Liver (tissue), 9 donors: ENCODE measurements around the gene TRPM6. TPM values are rescaled to one million over a fixed set of nuclear protein-coding genes. Genes with fewer than 3 reads are reported as not detected.

ENCODE experiments used
- DNase-seq: peaks from one replicate; pipeline ENCODE4 v3.0.0-alpha.2; 2017; ENCODE audit warnings: low spot score
- H3K27ac ChIP-seq, 2 donors: one replicate each; pipeline ENCODE4 v1.7.0; 2013; ENCODE audit warnings: inconsistent platforms in 2 of 2, low read length in 2 of 2, control low read depth in 1 of 2, low read depth in 1 of 2, mild to moderate bottlenecking in 1 of 2
- H3K27me3 ChIP-seq, 4 donors: one replicate each; pipeline versions ENCODE4 v1.6.1 to v1.7.0; 2013; ENCODE audit warnings: low read length in 3 of 4, inconsistent platforms in 1 of 4, mild to moderate bottlenecking in 1 of 4, moderate library complexity in 1 of 4; ENCODE audit not compliant: control insufficient read depth in 4 of 4, insufficient read depth in 4 of 4
- H3K36me3 ChIP-seq, 4 donors: one replicate each; pipeline versions ENCODE4 v1.6.1 to v1.7.0; 2013; ENCODE audit warnings: low read length in 3 of 4, mild to moderate bottlenecking in 3 of 4, low read depth in 1 of 4, moderate library complexity in 1 of 4; ENCODE audit not compliant: control insufficient read depth in 4 of 4, insufficient read depth in 3 of 4
- H3K4me1 ChIP-seq, 4 donors: one replicate each; pipeline versions ENCODE4 v1.6.1 to v1.7.0; 2013; ENCODE audit warnings: low read length in 3 of 4, mild to moderate bottlenecking in 3 of 4, moderate library complexity in 1 of 4; ENCODE audit not compliant: control insufficient read depth in 4 of 4, insufficient read depth in 4 of 4
- H3K4me3 ChIP-seq, 3 donors: one replicate each; pipeline versions ENCODE4 v1.6.1 to v1.7.0; 2013; ENCODE audit warnings: low read length in 3 of 3, control low read depth in 1 of 3, low read depth in 1 of 3, mild to moderate bottlenecking in 1 of 3
- H3K9ac ChIP-seq, 2 donors: one replicate each; pipeline ENCODE4 v1.7.0; 2013; ENCODE audit warnings: low read length in 2 of 2, mild to moderate bottlenecking in 2 of 2, moderate library complexity in 2 of 2, control low read depth in 1 of 2, low read depth in 1 of 2
- H3K9me3 ChIP-seq, 4 donors: one replicate each; pipeline versions ENCODE4 v1.6.1 to v1.7.0; 2013; ENCODE audit warnings: low read length in 3 of 4; ENCODE audit not compliant: control insufficient read depth in 4 of 4
- ATF3 ChIP-seq: IDR thresholded peaks from 2 replicates; pipeline ENCODE4 v1.6.1; 2016; ENCODE audit warnings: antibody characterized with exemption
- EGR1 ChIP-seq, 2 donors: IDR thresholded peaks; 2 replicates each; pipeline ENCODE4 v1.6.1; 2016 to 2018; ENCODE audit warnings: antibody characterized with exemption in 2 of 2, low read depth in 2 of 2
- FOXA1 ChIP-seq: IDR thresholded peaks from 2 replicates; pipeline ENCODE4 v1.6.1; 2016; ENCODE audit warnings: antibody characterized with exemption
- FOXA2 ChIP-seq: IDR thresholded peaks from 2 replicates; pipeline ENCODE4 v1.6.1; 2016; ENCODE audit warnings: antibody characterized with exemption
- GABPA ChIP-seq, 2 donors: IDR thresholded peaks in 1 of 2; conservative IDR thresholded peaks in 1 of 2; 2 replicates each; pipeline ENCODE4 v1.6.1; 2016; ENCODE audit warnings: antibody characterized with exemption in 2 of 2, mild to moderate bottlenecking in 1 of 2, moderate library complexity in 1 of 2
- HNF4A ChIP-seq, 2 donors: conservative IDR thresholded peaks; 2 replicates each; pipeline ENCODE4 v1.6.1; 2016; ENCODE audit warnings: antibody characterized with exemption in 2 of 2, mild to moderate bottlenecking in 2 of 2
- HNF4G ChIP-seq: IDR thresholded peaks from 2 replicates; pipeline ENCODE4 v1.6.1; 2016; ENCODE audit warnings: antibody characterized with exemption
- JUND ChIP-seq, 2 donors: IDR thresholded peaks; 2 replicates each; pipeline ENCODE4 v1.6.1; 2016; ENCODE audit warnings: antibody characterized with exemption in 2 of 2
- NR2F2 ChIP-seq: IDR thresholded peaks from 2 replicates; pipeline ENCODE4 v1.6.1; 2016; ENCODE audit warnings: antibody characterized with exemption
- RAD21 ChIP-seq, 2 donors: IDR thresholded peaks; 2 replicates each; pipeline ENCODE4 v1.6.1; 2016; ENCODE audit warnings: antibody characterized with exemption in 2 of 2, mild to moderate bottlenecking in 2 of 2
- SP1 ChIP-seq: IDR thresholded peaks from 2 replicates; pipeline ENCODE4 v1.6.1; 2018; ENCODE audit warnings: antibody characterized with exemption, mild to moderate bottlenecking
- TAF1 ChIP-seq: conservative IDR thresholded peaks from 2 replicates; pipeline ENCODE4 v1.6.1; 2016; ENCODE audit warnings: antibody characterized with exemption, mild to moderate bottlenecking
- WGBS: extraction: QIAGEN DNeasy Blood & Tissue Kit; methylation state at CpG from one replicate; pipeline ENCODE4 v1.1.7; 2013; 5-methylcytosine and 5-hydroxymethylcytosine counted together
- polyA plus RNA-seq, 2 donors: library from polyadenylated mRNA; stranded (reverse) in 1 of 2; unstranded in 1 of 2; fragments of 200-250 nt in 1 of 2; fragments of >200 nt in 1 of 2; fragmentation: Nextera tagmentation in 1 of 2; extraction: Ambion mirVana in 1 of 2; gene quantifications; one replicate each; pipeline versions ENCODE4 v1.2.1 to v1.2.3, GENCODE V29; 2013 to 2015
- total RNA-seq, 2 donors: library from RNA; depleted of rRNA; stranded (reverse); fragments of >200 nt; gene quantifications; one replicate each; pipeline ENCODE4 v1.2.3, GENCODE V29; 2014
- TF ChIP-seq, protein P1 (sequence below): IDR thresholded peaks from 2 replicates; pipeline ENCODE4 v1.6.1; 2016; ENCODE audit warnings: antibody characterized with exemption
- TF ChIP-seq, protein P2 (sequence below): IDR thresholded peaks from 2 replicates; pipeline ENCODE4 v1.6.1; 2016; ENCODE audit warnings: antibody characterized with exemption
- TF ChIP-seq, protein P3 (sequence below): IDR thresholded peaks from 2 replicates; pipeline ENCODE4 v1.6.1; 2016; ENCODE audit warnings: antibody characterized with exemption, mild to moderate bottlenecking
- donor health status: healthy.
- donor health status: healthy.
- donor health status: healthy.
- donor health status: healthy.
- donor health status: healthy.

TRPM6 gene
- total and polyA plus RNA-seq, 4 donors, result 0.05 to 0.67 (median 0.10) TPM

DNA sequence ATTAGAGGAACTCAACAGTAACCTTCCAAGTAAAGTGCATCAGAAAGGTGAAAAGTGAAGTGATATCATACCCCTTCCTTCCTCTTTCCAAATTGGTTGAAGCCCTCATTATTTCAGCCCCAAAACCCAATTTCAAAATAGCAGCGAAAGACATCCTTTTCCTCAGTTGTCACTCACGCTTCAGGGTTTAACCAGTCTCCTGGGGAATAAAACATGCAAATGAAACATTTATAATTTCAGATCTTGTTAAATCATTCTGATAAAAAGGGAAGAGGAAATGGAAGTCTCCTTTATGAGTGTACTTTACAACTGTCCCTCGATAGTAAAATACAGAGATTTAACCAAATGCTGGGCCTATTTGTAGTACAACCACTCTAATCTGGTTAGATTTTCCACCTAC, 22.5 kb downstream of the TRPM6 start:
- 65% methylated on average over 3 of the region's 3 CpGs for WGBS
- no peak overlapping the region for H3K27ac ChIP-seq
- TF ChIP-seq EGR1 (IDR thresholded peaks at IDR 0.05; ENCODE audit: low read depth in 2 of 2), result no peak
- TF ChIP-seq NR2F2, result no peak
- no peak for TF ChIP-seq SP1
- no peak for DNase-seq
- no peak overlapping the region for H3K4me3 ChIP-seq
- no peak overlapping the region for H3K9ac ChIP-seq
- H3K36me3 ChIP-seq, result no peaks in the 10 kb centered on the region
- H3K27me3 ChIP-seq, result no peaks in the 10 kb centered on the region
- H3K4me1 ChIP-seq, result no peaks in the 10 kb centered on the region
- H3K9me3 ChIP-seq, result no peaks in the 10 kb centered on the region

DNA sequence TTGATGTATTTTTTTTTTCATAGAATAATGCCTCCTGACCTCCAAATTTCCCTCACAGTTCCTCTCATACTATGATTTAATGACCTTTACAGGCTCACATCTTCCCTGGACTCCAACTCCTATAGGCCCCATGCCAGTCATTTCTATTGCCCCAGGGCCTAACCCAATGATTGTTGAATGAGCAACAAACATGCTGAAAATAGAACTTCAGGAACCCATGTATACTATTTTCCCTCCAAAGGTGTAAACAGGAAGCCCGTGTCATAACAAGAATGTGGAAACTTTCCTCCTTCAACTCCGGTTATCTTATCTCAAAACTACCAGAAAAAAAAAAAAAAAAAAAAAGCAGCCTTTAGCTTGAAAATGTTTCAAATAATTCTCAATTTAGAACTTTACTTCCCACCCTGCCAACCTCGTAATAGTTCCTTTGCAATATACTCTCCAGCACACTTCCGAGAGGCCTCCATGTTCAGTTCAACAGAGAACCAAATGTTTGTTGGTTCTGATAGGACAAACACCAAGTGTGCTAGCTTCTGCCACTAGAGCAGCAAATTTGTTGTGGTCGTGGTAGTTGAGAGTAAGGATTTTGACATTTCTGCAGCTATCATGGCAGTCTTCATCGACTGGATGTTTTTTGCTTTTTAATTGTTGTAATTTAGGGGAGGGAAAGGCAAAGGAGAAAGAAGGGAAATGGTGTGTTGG, 25.8 kb downstream of the TRPM6 start:
- Histone ChIP-seq H3K27me3 (no peaks in the 10 kb centered on the region), H3K9me3 (no peaks in the 10 kb centered on the region), H3K27ac (no peak overlapping the region), H3K4me3 (no peak overlapping the region), H3K9ac (no peak overlapping the region), H3K36me3 (no peaks in the 10 kb centered on the region), H3K4me1 (no peaks in the 10 kb centered on the region)
- DNase-seq, result no peak
- TF ChIP-seq, protein P1, sequence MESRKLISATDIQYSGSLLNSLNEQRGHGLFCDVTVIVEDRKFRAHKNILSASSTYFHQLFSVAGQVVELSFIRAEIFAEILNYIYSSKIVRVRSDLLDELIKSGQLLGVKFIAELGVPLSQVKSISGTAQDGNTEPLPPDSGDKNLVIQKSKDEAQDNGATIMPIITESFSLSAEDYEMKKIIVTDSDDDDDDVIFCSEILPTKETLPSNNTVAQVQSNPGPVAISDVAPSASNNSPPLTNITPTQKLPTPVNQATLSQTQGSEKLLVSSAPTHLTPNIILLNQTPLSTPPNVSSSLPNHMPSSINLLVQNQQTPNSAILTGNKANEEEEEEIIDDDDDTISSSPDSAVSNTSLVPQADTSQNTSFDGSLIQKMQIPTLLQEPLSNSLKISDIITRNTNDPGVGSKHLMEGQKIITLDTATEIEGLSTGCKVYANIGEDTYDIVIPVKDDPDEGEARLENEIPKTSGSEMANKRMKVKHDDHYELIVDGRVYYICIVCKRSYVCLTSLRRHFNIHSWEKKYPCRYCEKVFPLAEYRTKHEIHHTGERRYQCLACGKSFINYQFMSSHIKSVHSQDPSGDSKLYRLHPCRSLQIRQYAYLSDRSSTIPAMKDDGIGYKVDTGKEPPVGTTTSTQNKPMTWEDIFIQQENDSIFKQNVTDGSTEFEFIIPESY, result no peak
- TF ChIP-seq FOXA2, result no peak
- TF ChIP-seq, protein P2, sequence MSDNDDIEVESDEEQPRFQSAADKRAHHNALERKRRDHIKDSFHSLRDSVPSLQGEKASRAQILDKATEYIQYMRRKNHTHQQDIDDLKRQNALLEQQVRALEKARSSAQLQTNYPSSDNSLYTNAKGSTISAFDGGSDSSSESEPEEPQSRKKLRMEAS, result no peak
- TF ChIP-seq SP1, result no peak
- TF ChIP-seq ATF3, result no peak
- TF ChIP-seq TAF1, result no peak
- no peak for TF ChIP-seq JUND (IDR thresholded peaks at IDR 0.05)
- no peak for TF ChIP-seq HNF4G
- TF ChIP-seq EGR1 (IDR thresholded peaks at IDR 0.05; ENCODE audit: low read depth in 2 of 2), result no peak
- TF ChIP-seq HNF4A (conservative IDR thresholded peaks at IDR 0.05), result no peak
- no peak for TF ChIP-seq NR2F2
- TF ChIP-seq RAD21 (IDR thresholded peaks at IDR 0.05), result no peak
- no peak for TF ChIP-seq FOXA1
- TF ChIP-seq, protein P3, sequence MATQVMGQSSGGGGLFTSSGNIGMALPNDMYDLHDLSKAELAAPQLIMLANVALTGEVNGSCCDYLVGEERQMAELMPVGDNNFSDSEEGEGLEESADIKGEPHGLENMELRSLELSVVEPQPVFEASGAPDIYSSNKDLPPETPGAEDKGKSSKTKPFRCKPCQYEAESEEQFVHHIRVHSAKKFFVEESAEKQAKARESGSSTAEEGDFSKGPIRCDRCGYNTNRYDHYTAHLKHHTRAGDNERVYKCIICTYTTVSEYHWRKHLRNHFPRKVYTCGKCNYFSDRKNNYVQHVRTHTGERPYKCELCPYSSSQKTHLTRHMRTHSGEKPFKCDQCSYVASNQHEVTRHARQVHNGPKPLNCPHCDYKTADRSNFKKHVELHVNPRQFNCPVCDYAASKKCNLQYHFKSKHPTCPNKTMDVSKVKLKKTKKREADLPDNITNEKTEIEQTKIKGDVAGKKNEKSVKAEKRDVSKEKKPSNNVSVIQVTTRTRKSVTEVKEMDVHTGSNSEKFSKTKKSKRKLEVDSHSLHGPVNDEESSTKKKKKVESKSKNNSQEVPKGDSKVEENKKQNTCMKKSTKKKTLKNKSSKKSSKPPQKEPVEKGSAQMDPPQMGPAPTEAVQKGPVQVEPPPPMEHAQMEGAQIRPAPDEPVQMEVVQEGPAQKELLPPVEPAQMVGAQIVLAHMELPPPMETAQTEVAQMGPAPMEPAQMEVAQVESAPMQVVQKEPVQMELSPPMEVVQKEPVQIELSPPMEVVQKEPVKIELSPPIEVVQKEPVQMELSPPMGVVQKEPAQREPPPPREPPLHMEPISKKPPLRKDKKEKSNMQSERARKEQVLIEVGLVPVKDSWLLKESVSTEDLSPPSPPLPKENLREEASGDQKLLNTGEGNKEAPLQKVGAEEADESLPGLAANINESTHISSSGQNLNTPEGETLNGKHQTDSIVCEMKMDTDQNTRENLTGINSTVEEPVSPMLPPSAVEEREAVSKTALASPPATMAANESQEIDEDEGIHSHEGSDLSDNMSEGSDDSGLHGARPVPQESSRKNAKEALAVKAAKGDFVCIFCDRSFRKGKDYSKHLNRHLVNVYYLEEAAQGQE, result no peak
- TF ChIP-seq GABPA (IDR thresholded peaks at IDR 0.05 in 1 of 2, conservative IDR thresholded peaks at IDR 0.05 in 1 of 2), result no peak
- 74% methylated on average over 6 of the region's 6 CpGs for whole genome bisulfite sequencing
